ENCODE measurements around the gene PARP1. TPM values are rescaled to one million over a fixed set of nuclear protein-coding genes. Genes with fewer than 3 reads are reported as not detected.

The PARP1 gene
- total RNA-seq, 1 experiment from 2014 or later = 127 TPM

- H3K4me1 ChIP-seq (ENCODE audit: control insufficient read depth, insufficient read depth, low read length) = no peaks in the 10 kb centered on the region
- H3K9me3 ChIP-seq (ENCODE audit: control insufficient read depth, insufficient read depth, low read depth, low read length) = no peaks in the 10 kb centered on the region
- no peak for TF ChIP-seq POLR2AphosphoS5 (IDR thresholded peaks at IDR 0.05; ENCODE audit: low read depth, low read length)
- DNase-seq (ENCODE audit: low read depth, low spot score) = no peak
- no peak for ATAC-seq
- H3K27ac ChIP-seq (ENCODE audit: low read length) = no peak overlapping the region
- no TSS peak for BruUV-seq (replicated peaks)
- ChIA-PET POLR2A (no interaction called here), CTCF (no interaction called here)
- intact Hi-C loops (cut with micrococcal nuclease; ENCODE audit: unreplicated experiment) (no loop called here), in situ Hi-C loops (cut with HindIII; ENCODE audit: low pct_unique_long_range_greater_than_20kb, low sequenced_read_pairs) (no loop called here)
- H3K27me3 ChIP-seq (ENCODE audit: control insufficient read depth, insufficient read depth, low read length) = no peaks in the 10 kb centered on the region
- H3K4me3 ChIP-seq (ENCODE audit: low read depth in 2 of 2, low read length in 2 of 2) = no peak overlapping the region
- peaks cover 20% of the 10 kb centered on the region for H3K36me3 ChIP-seq (ENCODE audit: control insufficient read depth, insufficient read depth, low read length)
Observed at GRCh38 chr1:226365831-226366231, 42.1 kb downstream of the PARP1 start.

GRCh38 chr1:226364901-226365565, 42.9 kb downstream of the PARP1 start:
- H3K27me3 ChIP-seq (ENCODE audit: control insufficient read depth, insufficient read depth, low read length) = no peaks in the 10 kb centered on the region
- in situ Hi-C loops (cut with HindIII; ENCODE audit: low pct_unique_long_range_greater_than_20kb, low sequenced_read_pairs) (no loop called here), intact Hi-C loops (cut with micrococcal nuclease; ENCODE audit: unreplicated experiment) (no loop called here)
- ChIA-PET CTCF (no interaction called here), POLR2A (no interaction called here)
- no peak overlapping the region for H3K27ac ChIP-seq (ENCODE audit: low read length)
- H3K4me3 ChIP-seq (ENCODE audit: low read depth in 2 of 2, low read length in 2 of 2) = no peak overlapping the region
- no peaks in the 10 kb centered on the region for H3K9me3 ChIP-seq (ENCODE audit: control insufficient read depth, insufficient read depth, low read depth, low read length)
- no peak for ATAC-seq
- H3K4me1 ChIP-seq (ENCODE audit: control insufficient read depth, insufficient read depth, low read length) = no peaks in the 10 kb centered on the region
- H3K36me3 ChIP-seq (ENCODE audit: control insufficient read depth, insufficient read depth, low read length) = peaks cover 19% of the 10 kb centered on the region
- TF ChIP-seq, protein P1, sequence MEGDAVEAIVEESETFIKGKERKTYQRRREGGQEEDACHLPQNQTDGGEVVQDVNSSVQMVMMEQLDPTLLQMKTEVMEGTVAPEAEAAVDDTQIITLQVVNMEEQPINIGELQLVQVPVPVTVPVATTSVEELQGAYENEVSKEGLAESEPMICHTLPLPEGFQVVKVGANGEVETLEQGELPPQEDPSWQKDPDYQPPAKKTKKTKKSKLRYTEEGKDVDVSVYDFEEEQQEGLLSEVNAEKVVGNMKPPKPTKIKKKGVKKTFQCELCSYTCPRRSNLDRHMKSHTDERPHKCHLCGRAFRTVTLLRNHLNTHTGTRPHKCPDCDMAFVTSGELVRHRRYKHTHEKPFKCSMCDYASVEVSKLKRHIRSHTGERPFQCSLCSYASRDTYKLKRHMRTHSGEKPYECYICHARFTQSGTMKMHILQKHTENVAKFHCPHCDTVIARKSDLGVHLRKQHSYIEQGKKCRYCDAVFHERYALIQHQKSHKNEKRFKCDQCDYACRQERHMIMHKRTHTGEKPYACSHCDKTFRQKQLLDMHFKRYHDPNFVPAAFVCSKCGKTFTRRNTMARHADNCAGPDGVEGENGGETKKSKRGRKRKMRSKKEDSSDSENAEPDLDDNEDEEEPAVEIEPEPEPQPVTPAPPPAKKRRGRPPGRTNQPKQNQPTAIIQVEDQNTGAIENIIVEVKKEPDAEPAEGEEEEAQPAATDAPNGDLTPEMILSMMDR (IDR thresholded peaks at IDR 0.05) = no peak
- no TSS peak for BruUV-seq (replicated peaks)
- DNase-seq (ENCODE audit: low read depth, low spot score) = no peak

- CTCF ChIA-PET = no interaction called here
- no TSS peak for BruUV-seq (replicated peaks)
- no peak for ATAC-seq
- in situ Hi-C loops (cut with HindIII; ENCODE audit: low pct_unique_long_range_greater_than_20kb, low sequenced_read_pairs) = no loop called here
- TF ChIP-seq SIN3A (IDR thresholded peaks at IDR 0.05; ENCODE audit: borderline replicate concordance, insufficient read depth, low read depth, low read length) (no peak), POLR2AphosphoS5 (IDR thresholded peaks at IDR 0.05; ENCODE audit: low read depth, low read length) (no peak)
- TF ChIP-seq, protein P2, sequence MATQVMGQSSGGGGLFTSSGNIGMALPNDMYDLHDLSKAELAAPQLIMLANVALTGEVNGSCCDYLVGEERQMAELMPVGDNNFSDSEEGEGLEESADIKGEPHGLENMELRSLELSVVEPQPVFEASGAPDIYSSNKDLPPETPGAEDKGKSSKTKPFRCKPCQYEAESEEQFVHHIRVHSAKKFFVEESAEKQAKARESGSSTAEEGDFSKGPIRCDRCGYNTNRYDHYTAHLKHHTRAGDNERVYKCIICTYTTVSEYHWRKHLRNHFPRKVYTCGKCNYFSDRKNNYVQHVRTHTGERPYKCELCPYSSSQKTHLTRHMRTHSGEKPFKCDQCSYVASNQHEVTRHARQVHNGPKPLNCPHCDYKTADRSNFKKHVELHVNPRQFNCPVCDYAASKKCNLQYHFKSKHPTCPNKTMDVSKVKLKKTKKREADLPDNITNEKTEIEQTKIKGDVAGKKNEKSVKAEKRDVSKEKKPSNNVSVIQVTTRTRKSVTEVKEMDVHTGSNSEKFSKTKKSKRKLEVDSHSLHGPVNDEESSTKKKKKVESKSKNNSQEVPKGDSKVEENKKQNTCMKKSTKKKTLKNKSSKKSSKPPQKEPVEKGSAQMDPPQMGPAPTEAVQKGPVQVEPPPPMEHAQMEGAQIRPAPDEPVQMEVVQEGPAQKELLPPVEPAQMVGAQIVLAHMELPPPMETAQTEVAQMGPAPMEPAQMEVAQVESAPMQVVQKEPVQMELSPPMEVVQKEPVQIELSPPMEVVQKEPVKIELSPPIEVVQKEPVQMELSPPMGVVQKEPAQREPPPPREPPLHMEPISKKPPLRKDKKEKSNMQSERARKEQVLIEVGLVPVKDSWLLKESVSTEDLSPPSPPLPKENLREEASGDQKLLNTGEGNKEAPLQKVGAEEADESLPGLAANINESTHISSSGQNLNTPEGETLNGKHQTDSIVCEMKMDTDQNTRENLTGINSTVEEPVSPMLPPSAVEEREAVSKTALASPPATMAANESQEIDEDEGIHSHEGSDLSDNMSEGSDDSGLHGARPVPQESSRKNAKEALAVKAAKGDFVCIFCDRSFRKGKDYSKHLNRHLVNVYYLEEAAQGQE (IDR thresholded peaks at IDR 0.05; ENCODE audit: insufficient read depth in 1 of 2, low read depth in 2 of 2, low read length in 1 of 2) = no peak
- TF ChIP-seq, protein P1 (IDR thresholded peaks at IDR 0.05) = no peak
- intact Hi-C loops (cut with micrococcal nuclease; ENCODE audit: unreplicated experiment) = no loop called here
- Histone ChIP-seq H3K27me3 (ENCODE audit: control insufficient read depth, insufficient read depth, low read length) (no peaks in the 10 kb centered on the region), H3K36me3 (ENCODE audit: control insufficient read depth, insufficient read depth, low read length) (peaks cover 19% of the 10 kb centered on the region), H3K9me3 (ENCODE audit: control insufficient read depth, insufficient read depth, low read depth, low read length) (no peaks in the 10 kb centered on the region), H3K4me3 (ENCODE audit: low read depth in 2 of 2, low read length in 2 of 2) (no peak overlapping the region), H3K4me1 (ENCODE audit: control insufficient read depth, insufficient read depth, low read length) (no peaks in the 10 kb centered on the region), H3K27ac (ENCODE audit: low read length) (no peak overlapping the region)
- no peak for DNase-seq (ENCODE audit: low read depth, low spot score)
- POLR2A ChIA-PET = no interaction called here
Observed at GRCh38 chr1:226364514-226364899, 43.4 kb downstream of the PARP1 start.
